ENCODE data around the gene SNTG2.

DNA sequence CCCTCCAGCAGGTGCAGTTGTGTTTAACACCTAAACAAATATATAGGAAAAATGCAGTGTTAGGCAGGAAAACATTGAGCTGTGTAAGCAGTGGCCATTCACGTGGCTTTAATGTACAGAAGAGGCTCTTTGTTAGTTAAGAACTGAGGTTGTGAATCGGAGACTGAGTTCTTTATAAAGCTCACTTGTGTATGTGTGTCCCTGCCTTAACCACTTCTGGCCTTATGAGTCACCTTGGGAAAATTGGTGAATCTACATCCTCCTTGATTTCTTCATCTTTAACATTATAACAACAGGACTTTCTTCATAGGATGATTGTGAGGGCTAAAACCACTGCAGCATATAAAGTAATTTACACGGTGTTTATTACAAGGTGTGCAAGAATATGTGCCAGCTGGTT lies 274.3 kb downstream of the SNTG2 start:
- TF ChIP-seq EZH2 (IDR thresholded peaks at IDR 0.05; ENCODE audit: low read length, missing control alignments): no peak
- TF ChIP-seq, protein P1, sequence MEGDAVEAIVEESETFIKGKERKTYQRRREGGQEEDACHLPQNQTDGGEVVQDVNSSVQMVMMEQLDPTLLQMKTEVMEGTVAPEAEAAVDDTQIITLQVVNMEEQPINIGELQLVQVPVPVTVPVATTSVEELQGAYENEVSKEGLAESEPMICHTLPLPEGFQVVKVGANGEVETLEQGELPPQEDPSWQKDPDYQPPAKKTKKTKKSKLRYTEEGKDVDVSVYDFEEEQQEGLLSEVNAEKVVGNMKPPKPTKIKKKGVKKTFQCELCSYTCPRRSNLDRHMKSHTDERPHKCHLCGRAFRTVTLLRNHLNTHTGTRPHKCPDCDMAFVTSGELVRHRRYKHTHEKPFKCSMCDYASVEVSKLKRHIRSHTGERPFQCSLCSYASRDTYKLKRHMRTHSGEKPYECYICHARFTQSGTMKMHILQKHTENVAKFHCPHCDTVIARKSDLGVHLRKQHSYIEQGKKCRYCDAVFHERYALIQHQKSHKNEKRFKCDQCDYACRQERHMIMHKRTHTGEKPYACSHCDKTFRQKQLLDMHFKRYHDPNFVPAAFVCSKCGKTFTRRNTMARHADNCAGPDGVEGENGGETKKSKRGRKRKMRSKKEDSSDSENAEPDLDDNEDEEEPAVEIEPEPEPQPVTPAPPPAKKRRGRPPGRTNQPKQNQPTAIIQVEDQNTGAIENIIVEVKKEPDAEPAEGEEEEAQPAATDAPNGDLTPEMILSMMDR (conservative IDR thresholded peaks at IDR 0.05 in 1 of 2, IDR thresholded peaks at IDR 0.05 in 1 of 2; ENCODE audit: low read depth in 1 of 2, low read length in 2 of 2): no peak
